HFF-Myc (cell line): ENCODE results near the gene FGF18.

Experiments used
- DNase-seq: peaks from one replicate; pipeline ENCODE4 v3.0.0-alpha.2; 2011; ENCODE audit warnings: low read depth; ENCODE audit errors: extremely low read depth
- H3K4me3 ChIP-seq: replicated peaks from 2 replicates; pipeline ENCODE4 v1.5.1; 2011; ENCODE audit warnings: low read depth, mild to moderate bottlenecking, control low read depth, low read length
- CTCF ChIP-seq: IDR thresholded peaks from 2 replicates; pipeline ENCODE4 v1.5.1; 2012; ENCODE audit warnings: mild to moderate bottlenecking, low read depth, low read length, control low read depth; ENCODE audit errors: missing control alignments

The FGF18 gene

GRCh38 chr5:171435908-171436307 is 16.5 kb downstream of the FGF18 start:
- no peak overlapping the region for H3K4me3 ChIP-seq
- no peak for DNase-seq
- TF ChIP-seq CTCF, result no peak

- no peak for DNase-seq
- no peak for TF ChIP-seq CTCF
- no peak overlapping the region for H3K4me3 ChIP-seq
Observed at GRCh38 chr5:171436804-171437285, 17.4 kb downstream of the FGF18 start.

GRCh38 chr5:171437286-171437821 is 17.9 kb downstream of the FGF18 start:
- no peak overlapping the region for H3K4me3 ChIP-seq
- DNase-seq, result no peak

GRCh38 chr5:171438738-171439137 is 19.3 kb downstream of the FGF18 start:
- no peak for DNase-seq
- TF ChIP-seq CTCF, result no peak
- H3K4me3 ChIP-seq, result no peak overlapping the region

More at GRCh38 chr5:171437286-171437821, 17.9 kb downstream of the FGF18 start:
- no peak for TF ChIP-seq CTCF

GRCh38 chr5:171441246-171441791 is 21.9 kb downstream of the FGF18 start:
- DNase-seq, result no peak
- TF ChIP-seq CTCF, result no peak
- H3K4me3 ChIP-seq, result no peak overlapping the region

- no peak for TF ChIP-seq CTCF
- no peak overlapping the region for H3K4me3 ChIP-seq
- no peak for DNase-seq
Observed at GRCh38 chr5:171442287-171443042, 23.0 kb downstream of the FGF18 start.
